ENCODE measurements around the gene MAD2L1BP.

Gene MAD2L1BP

DNA sequence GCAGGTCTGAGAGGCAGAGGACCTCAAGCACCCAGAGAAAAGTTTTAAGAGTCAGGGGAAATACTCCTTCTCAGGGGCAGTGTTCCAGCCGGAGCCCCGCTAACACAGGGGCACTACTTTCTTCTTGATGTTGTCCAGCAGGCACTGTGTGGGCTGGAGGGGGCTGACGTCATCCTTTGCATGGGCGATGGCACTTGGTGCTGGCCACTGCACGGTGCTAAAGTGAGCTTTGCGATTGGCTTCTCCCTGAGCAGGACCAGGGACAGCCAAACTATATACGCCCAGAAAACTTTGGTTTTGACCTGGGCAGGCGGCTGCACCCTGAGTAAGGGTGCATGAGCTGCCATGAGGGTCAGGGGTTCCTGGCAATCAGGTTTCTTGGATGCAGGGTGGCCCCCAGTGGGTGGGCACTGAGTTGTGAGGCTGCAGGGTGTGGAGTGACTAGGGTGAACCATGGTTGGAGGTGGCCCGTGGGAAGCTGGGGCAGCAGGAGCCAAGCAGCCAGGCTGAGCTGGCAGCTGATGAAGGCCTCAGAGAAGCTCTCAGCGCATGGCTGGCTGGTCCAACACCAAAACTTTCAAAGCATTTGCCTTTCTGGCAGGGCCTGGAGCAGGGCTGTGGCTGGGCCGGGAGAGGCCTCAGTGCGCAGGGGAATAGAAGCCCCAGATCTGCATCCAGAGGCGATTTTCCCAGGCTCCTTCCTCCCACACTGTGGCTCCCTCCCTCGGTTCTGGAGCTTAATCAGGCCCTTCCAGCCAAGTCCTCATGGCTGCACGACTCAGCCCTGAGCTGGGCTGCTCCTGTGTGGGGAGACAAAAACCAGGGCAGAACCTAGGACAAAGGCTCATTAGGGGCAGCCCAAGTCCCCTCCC is 33.6 kb downstream of the MAD2L1BP start:
- Mint-ChIP-seq H3K27me3 (no peaks in the 10 kb centered on the region), H3K27ac (peak overlapping the region in 1 of 2 donors; percentile 67), H3K4me3 (no peak overlapping the region), H3K4me1 (peaks cover 56% of the 10 kb centered on the region), H3K9me3 (no peaks in the 10 kb centered on the region)
- ATAC-seq (peak; percentile 8), DNase-seq (no peak)

DNA sequence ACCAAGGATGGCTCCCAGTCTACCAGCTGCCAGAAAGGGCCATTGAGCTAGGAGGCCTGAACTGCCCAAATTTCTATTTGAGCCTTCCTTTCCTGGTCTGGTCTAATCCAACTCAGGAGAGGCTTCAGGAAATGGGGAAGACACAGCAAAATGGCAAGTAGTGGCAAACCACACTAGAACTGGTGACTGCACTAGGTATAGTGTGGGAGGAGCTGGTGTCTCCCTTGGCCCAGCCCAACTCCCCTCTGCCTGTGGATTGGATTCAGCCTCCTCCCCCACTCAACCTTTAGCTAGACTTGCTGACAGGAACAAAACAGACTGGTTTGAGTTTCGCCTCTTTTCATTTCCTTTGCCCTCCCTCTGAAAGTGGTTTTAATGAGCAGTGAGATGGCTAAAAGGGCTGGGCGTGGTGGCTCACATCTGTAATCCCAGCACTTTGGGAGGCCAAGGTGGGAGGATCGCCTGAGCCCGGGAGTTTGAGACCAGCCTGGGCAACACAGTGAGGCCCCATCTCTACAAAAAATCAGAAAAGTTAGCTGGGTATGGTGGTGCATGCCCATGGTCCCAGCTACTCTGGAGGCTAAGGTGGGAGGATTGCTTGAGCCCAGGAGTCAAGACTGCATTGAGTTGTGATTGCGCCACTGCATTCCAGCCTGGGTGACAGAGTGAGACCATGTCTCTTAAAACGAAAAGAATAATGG is 34.4 kb downstream of the MAD2L1BP start:
- peaks cover 56% of the 10 kb centered on the region for H3K4me1 Mint-ChIP-seq
- H3K9me3 Mint-ChIP-seq: no peaks in the 10 kb centered on the region
- peak; percentile 71 for ATAC-seq
- peak overlapping the region; percentile 3 to 67 for H3K27ac Mint-ChIP-seq
- no peaks in the 10 kb centered on the region for H3K27me3 Mint-ChIP-seq
- H3K4me3 Mint-ChIP-seq: peak overlapping the region in 1 of 2 donors; percentile 15
- DNase-seq: peak in 1 of 2 donors; percentile 39

DNA sequence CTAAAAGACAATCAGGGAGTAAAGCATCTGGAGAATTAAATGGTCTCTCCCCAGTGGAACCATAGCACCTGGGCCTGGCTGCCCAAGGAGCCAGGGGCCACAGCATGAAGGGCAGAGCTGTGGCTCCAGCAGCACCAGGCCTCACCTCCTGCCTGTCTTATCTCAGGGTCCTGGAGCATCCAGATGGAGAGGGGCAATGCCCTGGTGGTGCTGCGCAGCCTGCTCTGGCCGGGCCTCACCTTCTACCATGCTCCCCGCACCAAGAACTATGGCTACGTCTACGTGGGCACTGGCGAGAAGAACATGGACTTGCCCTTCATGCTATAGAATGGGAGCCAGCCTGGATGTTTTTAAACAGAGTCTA is 35.0 kb downstream of the MAD2L1BP start:
- ATAC-seq: no peak
- H3K27me3 Mint-ChIP-seq: no peaks in the 10 kb centered on the region
- peaks cover 56% of the 10 kb centered on the region for H3K4me1 Mint-ChIP-seq
- H3K27ac Mint-ChIP-seq: peak overlapping the region; percentile 3 to 67
- no peaks in the 10 kb centered on the region for H3K9me3 Mint-ChIP-seq
- H3K4me3 Mint-ChIP-seq: no peak overlapping the region
- DNase-seq: no peak

DNA sequence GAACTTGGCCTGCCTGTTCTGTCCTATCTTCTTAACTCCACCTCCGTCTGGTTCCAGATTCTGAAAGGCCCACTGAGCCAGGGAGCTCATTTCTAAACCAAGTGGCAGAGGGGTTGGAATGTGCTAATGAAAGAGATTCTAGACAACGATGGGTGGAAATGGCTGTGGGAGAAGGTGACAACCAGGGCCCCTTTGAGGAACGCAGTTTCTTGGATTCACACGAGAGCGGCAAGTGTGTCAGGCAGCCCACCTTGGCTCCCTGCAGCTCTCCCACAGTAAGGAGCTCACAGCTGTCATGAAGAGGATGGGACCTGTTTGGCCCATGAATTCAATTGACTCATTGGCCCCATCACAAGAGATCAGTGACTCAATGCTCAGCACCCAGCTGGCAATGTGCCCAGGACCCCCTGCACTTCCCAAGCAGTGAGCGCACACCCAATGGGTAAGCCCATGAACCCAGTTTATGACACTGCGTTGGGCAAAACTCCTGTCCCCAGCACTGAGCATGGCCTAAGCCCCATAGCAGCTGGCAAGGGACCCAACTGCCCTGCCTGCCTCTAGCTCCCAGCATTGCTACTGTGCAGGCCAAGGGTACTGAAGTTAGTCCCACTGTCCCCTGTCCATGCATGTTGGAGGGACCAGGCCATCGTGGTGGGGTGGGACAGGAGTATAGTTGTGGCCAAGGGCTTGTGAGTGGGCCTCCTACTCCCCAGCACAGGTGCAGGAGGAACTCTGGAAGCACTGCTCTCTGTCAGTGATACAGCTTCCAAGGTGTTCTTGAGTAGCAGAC is 35.6 kb downstream of the MAD2L1BP start:
- H3K27me3 Mint-ChIP-seq: no peaks in the 10 kb centered on the region
- peak overlapping the region in 1 of 2 donors; percentile 3 for H3K27ac Mint-ChIP-seq
- no peak overlapping the region for H3K4me3 Mint-ChIP-seq
- H3K4me1 Mint-ChIP-seq: peaks cover 56% of the 10 kb centered on the region
- no peaks in the 10 kb centered on the region for H3K9me3 Mint-ChIP-seq
- ATAC-seq: no peak
- no peak for DNase-seq

DNA sequence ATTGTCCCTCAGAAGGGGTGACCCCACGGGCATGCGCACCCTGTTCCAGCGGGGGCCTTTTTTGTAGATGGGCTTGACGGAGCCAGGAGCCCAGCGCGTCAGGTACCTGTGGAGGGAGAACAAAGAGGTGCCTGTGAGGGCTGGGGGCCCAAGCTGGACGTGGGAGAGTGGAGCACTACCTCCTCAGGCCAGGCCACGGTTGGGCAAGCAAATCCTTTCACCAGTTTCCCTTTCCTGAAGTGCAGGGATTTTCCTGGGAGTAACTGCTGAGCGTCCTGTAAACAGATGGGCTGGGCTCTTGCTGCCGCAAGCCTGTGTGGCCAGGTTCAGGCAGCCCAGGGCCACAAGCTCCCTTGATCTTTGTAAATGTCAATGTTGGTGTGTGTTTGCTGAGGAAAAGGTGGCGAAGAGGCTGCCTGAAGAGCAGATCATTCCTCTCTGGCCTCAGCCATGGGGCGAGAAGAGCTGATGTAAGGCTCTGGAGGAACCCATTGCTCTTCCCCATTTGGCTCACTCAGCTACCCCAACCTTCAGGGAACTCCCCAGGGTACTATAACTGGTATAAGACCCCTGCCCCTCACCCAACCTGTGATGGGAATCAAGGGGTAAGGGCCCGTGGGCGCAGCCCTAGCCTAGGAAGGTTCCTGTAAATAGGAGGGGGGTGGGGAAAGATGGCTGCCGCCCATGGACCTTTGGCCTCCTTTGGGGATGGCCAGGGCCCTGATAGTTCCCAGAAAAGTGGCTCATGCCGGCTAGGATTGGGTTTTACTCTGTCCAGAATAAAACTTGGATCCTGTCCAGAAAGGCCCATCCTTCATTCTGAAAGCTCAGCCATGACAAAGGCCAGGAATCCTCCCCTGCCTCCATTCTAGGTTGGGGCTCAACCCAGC is 36.4 kb downstream of the MAD2L1BP start:
- ATAC-seq (no peak), DNase-seq (no peak)
- Mint-ChIP-seq H3K4me1 (peaks cover 52% of the 10 kb centered on the region), H3K9me3 (no peaks in the 10 kb centered on the region), H3K4me3 (no peak overlapping the region), H3K27ac (no peak overlapping the region), H3K27me3 (no peaks in the 10 kb centered on the region)

DNA sequence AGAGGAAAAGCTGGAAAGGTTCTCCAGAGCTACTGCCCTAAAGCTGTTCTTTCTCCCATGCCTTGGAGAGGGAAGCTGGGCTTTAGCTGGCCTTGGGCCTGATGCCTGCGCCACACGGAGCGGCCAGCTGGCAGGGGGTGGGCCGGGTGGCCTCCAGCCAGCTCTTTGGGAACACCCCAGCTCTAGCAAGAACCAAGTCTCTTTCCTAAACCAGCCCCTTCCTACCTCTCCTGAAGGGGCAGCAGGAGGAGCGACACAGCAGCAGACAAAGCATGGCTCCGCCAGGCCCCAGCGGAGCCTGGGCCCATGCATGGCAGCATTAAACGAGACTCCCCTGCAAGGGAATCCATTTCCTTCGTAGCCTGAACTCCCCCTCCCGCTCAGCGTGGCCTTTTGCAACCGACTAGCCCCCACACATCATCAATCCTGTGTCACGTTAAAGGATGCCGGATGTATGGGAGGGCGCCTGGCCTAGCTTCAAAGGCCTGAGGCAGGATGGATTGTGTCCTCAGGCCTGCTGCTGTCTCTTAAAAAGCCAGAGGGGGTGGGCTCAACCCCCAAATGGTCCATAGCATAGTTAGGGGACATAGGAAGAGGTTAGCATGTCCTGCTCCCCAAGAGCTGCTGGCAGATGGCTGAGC is 37.9 kb downstream of the MAD2L1BP start:
- H3K27me3 Mint-ChIP-seq: no peaks in the 10 kb centered on the region
- no peaks in the 10 kb centered on the region for H3K9me3 Mint-ChIP-seq
- no peak for ATAC-seq
- H3K4me3 Mint-ChIP-seq: no peak overlapping the region
- no peak for DNase-seq
- peaks cover 37% of the 10 kb centered on the region for H3K4me1 Mint-ChIP-seq
- H3K27ac Mint-ChIP-seq: no peak overlapping the region

DNA sequence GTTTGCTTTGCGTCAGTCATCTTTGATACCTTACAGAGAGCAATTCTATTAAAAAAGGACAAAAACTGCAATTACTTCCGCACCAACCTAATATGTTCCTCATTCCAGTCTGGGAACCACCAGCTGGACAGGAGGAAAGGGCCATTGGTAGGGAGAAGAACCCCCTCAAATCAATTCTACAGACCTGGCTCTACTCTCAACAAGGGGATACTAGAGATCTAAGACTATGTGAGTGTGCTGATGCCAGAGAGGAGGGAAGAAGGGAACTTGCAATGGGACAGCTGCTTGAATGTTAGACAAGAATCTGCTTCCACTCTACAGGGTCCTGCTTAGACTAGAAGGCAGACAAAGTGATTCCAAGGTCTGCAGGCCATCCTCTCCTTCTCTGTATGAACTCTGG is 38.7 kb downstream of the MAD2L1BP start:
- Mint-ChIP-seq H3K4me1 (peaks cover 29% of the 10 kb centered on the region), H3K9me3 (no peaks in the 10 kb centered on the region), H3K27me3 (no peaks in the 10 kb centered on the region), H3K27ac (no peak overlapping the region), H3K4me3 (no peak overlapping the region)
- no peak for ATAC-seq
- no peak for DNase-seq

DNA sequence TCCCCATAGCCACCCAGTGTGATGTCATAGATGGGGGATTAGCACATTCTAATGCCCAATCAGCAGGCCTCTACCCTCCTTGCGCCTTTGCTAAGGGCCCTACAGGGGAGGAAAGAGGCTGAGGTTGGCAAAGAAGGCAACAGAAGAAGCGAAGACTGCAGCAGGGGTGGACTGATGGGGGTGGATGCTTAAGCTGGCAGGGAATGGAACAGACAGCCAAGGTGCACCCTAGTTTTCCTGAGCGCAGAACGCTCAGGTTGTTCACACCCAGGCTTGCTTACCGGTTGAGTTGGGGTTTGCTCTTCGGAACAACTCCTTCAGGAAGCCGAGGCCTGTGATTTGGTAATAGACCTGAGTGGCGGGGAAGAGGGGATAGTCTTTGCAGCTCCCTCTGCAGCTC is 39.3 kb downstream of the MAD2L1BP start:
- ATAC-seq: no peak
- Mint-ChIP-seq H3K4me1 (peaks cover 23% of the 10 kb centered on the region), H3K9me3 (no peaks in the 10 kb centered on the region), H3K27ac (peak overlapping the region in 1 of 2 donors; percentile 54), H3K4me3 (no peak overlapping the region), H3K27me3 (no peaks in the 10 kb centered on the region)
- DNase-seq: no peak

DNA sequence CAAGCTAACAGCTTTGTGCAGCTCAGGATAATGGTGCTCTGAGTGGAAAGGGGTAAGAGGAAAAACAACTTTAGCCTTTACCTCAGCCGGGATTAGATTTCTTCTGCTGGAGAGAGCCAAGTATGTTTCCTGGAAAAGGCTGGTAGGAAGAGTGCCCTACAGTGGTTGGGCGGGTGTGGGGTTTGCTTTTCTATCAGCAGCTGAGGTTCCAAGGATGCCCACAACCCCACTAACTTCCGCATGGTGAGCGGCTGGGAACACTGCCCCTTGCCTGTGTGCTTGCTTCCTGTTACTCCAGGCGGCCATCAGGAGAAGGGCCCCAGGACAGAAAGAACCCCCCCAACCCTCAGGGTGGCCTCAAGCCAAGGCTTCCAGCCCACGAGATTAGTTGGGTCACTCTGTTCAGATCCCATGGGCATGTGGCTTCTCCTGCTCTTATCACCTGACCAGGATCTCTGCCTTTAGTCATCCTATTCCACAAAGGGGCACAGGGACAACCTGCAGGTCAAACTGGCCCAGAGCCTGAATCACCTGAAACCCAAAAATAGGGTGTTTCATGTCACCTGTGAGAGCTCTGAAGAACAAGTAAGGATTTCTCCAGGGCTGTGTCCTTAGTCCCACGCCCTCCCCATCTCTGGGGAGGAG is 41.4 kb downstream of the MAD2L1BP start:
- H3K27me3 Mint-ChIP-seq: no peaks in the 10 kb centered on the region
- H3K4me1 Mint-ChIP-seq: peaks cover 1% of the 10 kb centered on the region
- no peaks in the 10 kb centered on the region for H3K9me3 Mint-ChIP-seq
- ATAC-seq (no peak), DNase-seq (no peak)
- H3K27ac Mint-ChIP-seq: peak overlapping the region in 1 of 2 donors; percentile 86
- H3K4me3 Mint-ChIP-seq: no peak overlapping the region

DNA sequence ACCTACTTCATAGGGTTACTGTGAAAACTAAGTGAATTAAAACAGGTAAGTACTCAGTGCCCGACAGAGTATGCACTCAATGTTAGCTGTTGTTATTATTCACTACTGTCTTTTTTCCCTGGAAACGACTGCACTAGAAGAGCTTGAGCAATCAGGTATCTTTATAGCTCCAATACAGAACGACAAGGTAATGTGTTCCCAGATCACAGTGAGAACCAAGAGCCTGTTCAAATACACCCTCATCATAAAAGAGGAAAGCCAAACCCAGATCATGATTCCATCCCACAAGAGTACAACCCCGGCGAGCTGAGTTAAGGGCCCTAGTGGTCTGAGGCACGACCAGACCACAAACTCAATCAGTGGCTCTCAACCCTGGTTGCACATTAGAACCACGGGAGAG is 42.1 kb downstream of the MAD2L1BP start:
- ATAC-seq: no peak
- Mint-ChIP-seq H3K9me3 (no peaks in the 10 kb centered on the region), H3K27me3 (no peaks in the 10 kb centered on the region), H3K27ac (no peak overlapping the region), H3K4me3 (no peak overlapping the region), H3K4me1 (peaks cover 4% of the 10 kb centered on the region)
- DNase-seq: no peak

DNA sequence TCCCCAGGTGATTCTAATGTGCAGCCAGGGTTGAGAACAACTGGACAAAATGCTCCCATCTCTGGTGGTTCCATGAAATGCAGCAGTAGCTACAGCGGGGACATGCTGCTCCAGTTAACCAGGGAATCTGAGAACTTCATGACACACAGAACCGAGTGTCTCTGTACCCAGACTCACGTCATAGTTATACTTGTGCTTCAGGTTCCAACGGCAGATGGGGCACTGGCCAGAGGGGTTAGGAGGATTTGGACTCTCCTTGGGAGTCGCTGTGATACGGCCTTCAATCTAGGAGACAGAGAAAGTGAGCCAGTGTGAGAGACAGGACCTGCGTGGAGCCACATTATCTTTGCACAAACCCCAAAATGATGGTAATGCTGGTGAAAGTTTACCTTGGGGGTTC is 42.7 kb downstream of the MAD2L1BP start:
- Mint-ChIP-seq H3K4me3 (no peak overlapping the region), H3K27ac (peak overlapping the region in 1 of 2 donors; percentile 75), H3K4me1 (peaks cover 9% of the 10 kb centered on the region), H3K9me3 (no peaks in the 10 kb centered on the region), H3K27me3 (no peaks in the 10 kb centered on the region)
- no peak for ATAC-seq
- no peak for DNase-seq

DNA sequence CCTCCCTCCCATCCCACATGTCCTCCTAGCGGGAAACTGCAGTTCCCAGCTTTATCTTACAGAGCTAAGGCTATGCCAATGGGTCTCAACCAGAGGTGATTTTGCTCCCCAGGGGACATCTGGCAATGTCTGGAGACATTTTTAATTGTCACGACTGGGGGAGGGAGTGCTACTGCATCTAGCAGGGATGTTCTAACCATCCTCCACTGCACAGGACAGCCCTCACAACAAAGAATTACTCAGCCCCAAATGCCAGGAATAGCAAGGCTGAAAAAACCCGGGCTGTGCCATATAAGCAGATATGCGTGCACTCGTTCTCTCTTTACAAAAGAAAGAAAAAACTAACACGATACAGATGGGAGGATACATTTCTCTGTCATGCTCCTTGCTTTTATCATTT is 43.4 kb downstream of the MAD2L1BP start:
- no peaks in the 10 kb centered on the region for H3K27me3 Mint-ChIP-seq
- H3K4me1 Mint-ChIP-seq: peaks cover 14% of the 10 kb centered on the region
- no peak for DNase-seq
- H3K27ac Mint-ChIP-seq: no peak overlapping the region
- no peak for ATAC-seq
- H3K9me3 Mint-ChIP-seq: no peaks in the 10 kb centered on the region
- no peak overlapping the region for H3K4me3 Mint-ChIP-seq

DNA sequence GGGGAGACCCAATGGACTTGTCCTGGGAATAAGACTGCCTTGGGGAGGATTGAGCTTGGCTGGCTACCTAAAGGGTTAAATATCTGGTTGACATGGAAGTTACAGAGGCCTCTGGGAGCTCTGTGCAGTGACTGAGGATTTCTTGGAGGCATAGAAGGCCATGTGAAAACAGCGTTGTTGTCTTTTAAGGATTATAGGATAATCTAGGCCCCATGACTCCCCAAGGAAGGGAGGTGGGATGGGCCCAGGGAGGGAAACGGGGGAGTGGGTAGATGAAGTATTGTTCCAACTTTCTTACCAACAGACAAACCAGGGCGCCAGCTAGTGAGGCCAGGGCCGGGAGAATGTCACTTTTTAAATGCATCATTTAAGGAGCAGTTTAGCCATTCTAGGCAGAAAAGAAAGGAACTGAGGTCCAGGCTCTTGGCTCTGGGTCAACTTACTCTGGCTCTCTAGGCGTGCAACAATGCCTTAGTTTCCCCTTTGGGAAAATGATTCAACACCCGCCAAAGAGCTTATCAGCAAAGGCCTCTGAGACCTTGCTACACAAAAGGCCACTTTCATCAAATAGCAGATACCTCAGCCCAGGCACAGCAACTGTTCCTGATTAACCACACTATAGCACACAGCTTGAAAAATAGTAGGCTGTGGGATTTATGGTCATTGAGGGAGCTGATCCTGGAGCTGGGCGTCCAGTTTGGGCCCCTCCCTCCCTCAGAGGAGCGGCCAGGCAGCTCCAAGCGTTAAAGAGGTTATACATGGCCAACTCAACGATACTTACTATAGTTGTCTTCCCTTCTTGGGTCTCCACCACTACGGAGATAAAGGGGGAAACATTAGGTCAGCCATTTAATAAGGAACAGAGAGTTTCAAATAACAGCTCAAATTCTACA is 44.9 kb downstream of the MAD2L1BP start:
- Mint-ChIP-seq H3K27ac (peak overlapping the region; percentile 6 to 59), H3K27me3 (no peaks in the 10 kb centered on the region), H3K4me1 (peaks cover 29% of the 10 kb centered on the region), H3K9me3 (no peaks in the 10 kb centered on the region), H3K4me3 (no peak overlapping the region)
- ATAC-seq (no peak), DNase-seq (no peak)
